SK-N-SH (cell line): ENCODE results near the gene ZNF91.

Experiments
- CHD2 ChIP-seq: fragments of 150-350 bp; IDR thresholded peaks from 2 replicates; pipeline ENCODE4 v1.6.1; 2018; ENCODE audit warnings: low read length; ENCODE audit not compliant: partially characterized antibody
- EP300 ChIP-seq, 2 experiments: IDR thresholded peaks; 2 replicates each; pipeline versions ENCODE4 v1.4.0 to v1.6.1; 2012; ENCODE audit warnings: borderline replicate concordance in 1 of 2, low read depth in 1 of 2, low read length in 1 of 2
- EZH2phosphoT487 ChIP-seq: fragments of 200-600 bp; sonication (generic); IDR thresholded peaks from 2 replicates; pipeline ENCODE4 v1.6.1; 2017; ENCODE audit warnings: low read depth, mixed run types, mild to moderate bottlenecking, antibody characterized with exemption, moderate library complexity, borderline replicate concordance
- FOXM1 ChIP-seq: IDR thresholded peaks from 2 replicates; pipeline ENCODE4 v1.4.0; 2012; ENCODE audit warnings: low read depth, mild to moderate bottlenecking
- NFIC ChIP-seq: IDR thresholded peaks from 2 replicates; pipeline ENCODE4 v1.4.0; 2012; ENCODE audit warnings: borderline replicate concordance
- POLR2AphosphoS5 ChIP-seq: IDR thresholded peaks from 2 replicates; pipeline ENCODE4 v1.6.1; 2012; ENCODE audit warnings: low read depth, low read length
- RCOR1 ChIP-seq: fragments of 150-350 bp; IDR thresholded peaks from 2 replicates; pipeline ENCODE4 v1.6.1; 2017; ENCODE audit warnings: antibody characterized with exemption, low read length
- REST ChIP-seq: IDR thresholded peaks from 2 replicates; pipeline ENCODE4 v1.6.1; 2012; ENCODE audit warnings: mild to moderate bottlenecking, low read depth, low read length, moderate library complexity
- TAF1 ChIP-seq: IDR thresholded peaks from 2 replicates; pipeline ENCODE4 v1.6.1; 2012; ENCODE audit warnings: low read depth, mild to moderate bottlenecking, low read length, moderate library complexity, borderline replicate concordance
- YY1 ChIP-seq: IDR thresholded peaks from 2 replicates; pipeline ENCODE4 v1.4.0; 2012; ENCODE audit warnings: low read depth, mild to moderate bottlenecking
- TF ChIP-seq, protein P1 (sequence below): IDR thresholded peaks from 2 replicates; pipeline ENCODE4 v1.4.0; 2012; ENCODE audit warnings: low read depth
- TF ChIP-seq, protein P2 (sequence below): fragments of 200-600 bp; sonication (generic); IDR thresholded peaks from 2 replicates; pipeline ENCODE4 v1.6.1; 2017; ENCODE audit warnings: antibody characterized with exemption, mild to moderate bottlenecking, moderate library complexity
- TF ChIP-seq, protein P3 (sequence below): fragments of 150-350 bp; IDR thresholded peaks from 2 replicates; pipeline ENCODE4 v1.6.1; 2017; ENCODE audit warnings: antibody characterized with exemption, low read length, low read depth, borderline replicate concordance

GRCh38 chr19:23318143-23318542 lies 77.1 kb downstream of the ZNF91 start:
- TF ChIP-seq, protein P1, sequence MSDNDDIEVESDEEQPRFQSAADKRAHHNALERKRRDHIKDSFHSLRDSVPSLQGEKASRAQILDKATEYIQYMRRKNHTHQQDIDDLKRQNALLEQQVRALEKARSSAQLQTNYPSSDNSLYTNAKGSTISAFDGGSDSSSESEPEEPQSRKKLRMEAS, result no peak
- TF ChIP-seq, protein P2, sequence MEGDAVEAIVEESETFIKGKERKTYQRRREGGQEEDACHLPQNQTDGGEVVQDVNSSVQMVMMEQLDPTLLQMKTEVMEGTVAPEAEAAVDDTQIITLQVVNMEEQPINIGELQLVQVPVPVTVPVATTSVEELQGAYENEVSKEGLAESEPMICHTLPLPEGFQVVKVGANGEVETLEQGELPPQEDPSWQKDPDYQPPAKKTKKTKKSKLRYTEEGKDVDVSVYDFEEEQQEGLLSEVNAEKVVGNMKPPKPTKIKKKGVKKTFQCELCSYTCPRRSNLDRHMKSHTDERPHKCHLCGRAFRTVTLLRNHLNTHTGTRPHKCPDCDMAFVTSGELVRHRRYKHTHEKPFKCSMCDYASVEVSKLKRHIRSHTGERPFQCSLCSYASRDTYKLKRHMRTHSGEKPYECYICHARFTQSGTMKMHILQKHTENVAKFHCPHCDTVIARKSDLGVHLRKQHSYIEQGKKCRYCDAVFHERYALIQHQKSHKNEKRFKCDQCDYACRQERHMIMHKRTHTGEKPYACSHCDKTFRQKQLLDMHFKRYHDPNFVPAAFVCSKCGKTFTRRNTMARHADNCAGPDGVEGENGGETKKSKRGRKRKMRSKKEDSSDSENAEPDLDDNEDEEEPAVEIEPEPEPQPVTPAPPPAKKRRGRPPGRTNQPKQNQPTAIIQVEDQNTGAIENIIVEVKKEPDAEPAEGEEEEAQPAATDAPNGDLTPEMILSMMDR, result no peak
- TF ChIP-seq RCOR1 (no peak), EZH2phosphoT487 (no peak), EP300 (IDR thresholded peaks at IDR 0.05; ENCODE audit: borderline replicate concordance in 1 of 2, low read depth in 1 of 2, low read length in 1 of 2) (no peak), CHD2 (no peak), YY1 (no peak), POLR2AphosphoS5 (no peak), NFIC (no peak), REST (no peak), FOXM1 (no peak), TAF1 (no peak)
- TF ChIP-seq, protein P3, sequence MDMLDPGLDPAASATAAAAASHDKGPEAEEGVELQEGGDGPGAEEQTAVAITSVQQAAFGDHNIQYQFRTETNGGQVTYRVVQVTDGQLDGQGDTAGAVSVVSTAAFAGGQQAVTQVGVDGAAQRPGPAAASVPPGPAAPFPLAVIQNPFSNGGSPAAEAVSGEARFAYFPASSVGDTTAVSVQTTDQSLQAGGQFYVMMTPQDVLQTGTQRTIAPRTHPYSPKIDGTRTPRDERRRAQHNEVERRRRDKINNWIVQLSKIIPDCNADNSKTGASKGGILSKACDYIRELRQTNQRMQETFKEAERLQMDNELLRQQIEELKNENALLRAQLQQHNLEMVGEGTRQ, result no peak
